CD4-positive, alpha-beta T cell treated with Interleukin-6 at 100 ng/mL for 8 hours (primary cell): Measurements from ENCODE around the gene USP51.
"Not testable (repeated sequence)": the region's sequence is repeated elsewhere in the genome, so short reads cannot be mapped to it uniquely, and the experiment has no call there.

Source experiments
- DNase-seq: peaks from one replicate; pipeline ENCODE4 v3.0.0-alpha.2; 2020; ENCODE audit warnings: mixed read lengths, low spot score

The USP51 gene

GRCh38 chrX:55465108-55465507 lies 24.5 kb downstream of the USP51 start:
- DNase-seq = not testable (repeated sequence)

GRCh38 chrX:55464050-55464449 lies 25.6 kb downstream of the USP51 start:
- DNase-seq = not testable (repeated sequence)

GRCh38 chrX:55459926-55460325 lies 29.7 kb downstream of the USP51 start:
- not testable (repeated sequence) for DNase-seq

- not testable (repeated sequence) for DNase-seq
Measured at GRCh38 chrX:55459426-55459825, 30.2 kb downstream of the USP51 start.

- not testable (repeated sequence) for DNase-seq
Measured at GRCh38 chrX:55455708-55456107, 33.9 kb downstream of the USP51 start.

- no peak for DNase-seq
Measured at GRCh38 chrX:55452833-55453124, 36.9 kb downstream of the USP51 start.

- DNase-seq = peak; percentile 81
Measured at GRCh38 chrX:55451990-55452832, 37.4 kb downstream of the USP51 start, which contains the start of gene MAGEH1. Gene MAGEH1, plus strand, starts transcription at chrX:55452127. Its CDS starts 248 bp downstream, at chrX:55452375.

- DNase-seq = no peak
Measured at GRCh38 chrX:55451626-55451989, 38.0 kb downstream of the USP51 start.

- no peak for DNase-seq
Measured at GRCh38 chrX:55451141-55451540, 38.5 kb downstream of the USP51 start.

GRCh38 chrX:55450259-55450658 lies 39.4 kb downstream of the USP51 start:
- DNase-seq = no peak

GRCh38 chrX:55443468-55443867 lies 46.2 kb downstream of the USP51 start:
- not testable (repeated sequence) for DNase-seq
